Measurements from ENCODE around the gene GLIS1.

The GLIS1 gene

DNA sequence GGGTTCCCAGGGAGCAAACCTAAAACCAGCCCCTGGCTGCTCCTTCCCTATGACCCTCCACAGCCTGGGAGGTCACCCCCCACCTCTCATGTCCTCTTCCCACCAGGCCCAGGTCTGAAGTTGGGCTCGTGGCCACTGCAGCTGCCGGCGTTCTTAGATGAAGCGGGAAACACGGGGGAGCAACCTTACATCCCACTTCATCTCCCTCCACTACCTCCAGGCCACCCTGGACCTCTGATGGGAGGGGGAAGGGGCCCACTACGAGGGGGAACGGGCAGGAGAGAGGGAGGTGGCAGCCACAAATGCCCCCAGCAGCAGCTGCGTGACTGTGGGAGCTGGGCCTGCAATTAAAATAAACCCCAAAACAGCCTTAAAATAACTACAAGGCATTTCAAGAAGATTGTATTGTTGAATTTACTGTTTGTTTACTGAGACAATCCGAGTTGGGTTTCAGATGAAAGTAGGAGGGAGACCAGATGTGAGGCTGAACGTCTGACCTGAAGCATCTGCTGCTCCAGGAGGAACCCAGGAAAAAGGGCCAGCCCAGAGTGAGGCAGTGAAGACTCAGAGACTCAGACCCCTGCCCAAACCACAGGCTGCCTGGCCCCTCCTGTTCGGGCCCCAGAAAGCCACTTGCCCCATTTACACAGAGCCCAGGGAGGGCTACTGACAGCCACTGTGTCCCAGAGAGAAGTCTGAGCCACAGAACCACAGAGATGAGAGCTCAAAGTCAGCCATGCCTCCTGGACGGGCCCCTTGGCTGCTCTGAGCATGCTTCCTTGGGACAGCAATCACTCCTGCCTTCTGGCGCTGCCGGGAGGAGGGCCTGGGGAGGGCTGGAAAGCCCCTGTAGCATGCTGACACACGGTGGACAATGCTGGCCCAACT is 59.8 kb downstream of the GLIS1 start:
- DNase-seq (ENCODE audit: low read depth in 2 of 2): no peak

DNA sequence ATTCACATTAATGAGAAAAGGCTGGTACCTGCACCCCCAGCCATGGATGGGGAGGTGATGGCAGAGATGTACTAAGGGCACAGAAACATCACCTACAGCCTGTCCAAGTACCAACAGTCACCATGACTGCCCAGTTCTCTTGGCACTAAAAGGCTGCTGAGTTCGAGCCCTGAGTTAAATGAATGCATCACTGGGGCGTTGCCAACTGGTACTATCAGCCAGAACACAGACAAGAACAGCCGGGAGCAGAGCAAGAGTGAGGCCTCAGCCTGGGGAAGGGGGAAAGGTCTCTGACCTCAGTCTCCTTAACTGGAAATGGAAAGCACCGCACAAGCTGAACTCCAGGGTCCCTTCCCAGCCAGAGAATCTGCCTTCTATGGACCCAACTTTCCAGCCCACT is 60.5 kb downstream of the GLIS1 start:
- no peak for DNase-seq (ENCODE audit: low read depth in 2 of 2)

DNA sequence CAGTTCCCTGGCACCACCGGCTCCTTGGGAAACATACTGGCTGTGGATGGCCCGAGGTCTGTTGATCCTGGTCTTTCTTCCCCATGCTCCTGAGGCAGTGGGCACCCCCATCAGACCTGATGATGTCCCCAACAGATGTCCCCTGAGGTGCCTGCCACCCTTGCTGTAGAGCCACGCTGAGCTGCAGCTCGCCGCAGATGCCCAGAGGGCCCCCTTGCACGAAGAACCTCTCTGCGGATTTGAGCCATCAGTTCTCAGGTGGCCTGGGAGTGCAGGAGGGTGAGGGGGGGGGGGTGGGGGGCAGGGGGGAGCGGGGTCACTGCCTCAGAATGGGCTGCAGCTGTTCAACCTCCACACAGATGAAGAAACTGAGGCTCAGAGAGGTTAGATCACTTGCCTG is 60.9 kb downstream of the GLIS1 start:
- DNase-seq (ENCODE audit: low read depth in 2 of 2): no peak

DNA sequence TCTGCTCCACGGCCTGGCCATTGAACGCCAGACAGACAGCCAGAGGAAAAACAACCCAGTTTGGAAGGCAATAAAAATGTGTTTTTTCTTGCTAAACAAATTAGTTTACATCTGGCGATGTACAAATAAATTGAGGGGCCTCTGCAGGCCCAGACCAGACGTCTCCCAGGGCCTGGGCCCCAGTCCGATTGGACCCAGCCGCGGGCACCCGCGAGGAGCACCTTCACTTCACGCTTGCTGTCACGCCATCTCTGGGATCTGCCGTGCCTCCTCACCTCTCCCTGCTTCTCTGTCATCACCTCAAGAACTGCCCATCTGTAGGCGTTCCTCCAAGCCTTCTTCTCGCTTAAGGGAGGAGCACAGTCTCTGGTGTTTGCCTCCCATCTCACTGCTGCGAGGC is 61.5 kb downstream of the GLIS1 start:
- DNase-seq (ENCODE audit: low read depth in 2 of 2): no peak

DNA sequence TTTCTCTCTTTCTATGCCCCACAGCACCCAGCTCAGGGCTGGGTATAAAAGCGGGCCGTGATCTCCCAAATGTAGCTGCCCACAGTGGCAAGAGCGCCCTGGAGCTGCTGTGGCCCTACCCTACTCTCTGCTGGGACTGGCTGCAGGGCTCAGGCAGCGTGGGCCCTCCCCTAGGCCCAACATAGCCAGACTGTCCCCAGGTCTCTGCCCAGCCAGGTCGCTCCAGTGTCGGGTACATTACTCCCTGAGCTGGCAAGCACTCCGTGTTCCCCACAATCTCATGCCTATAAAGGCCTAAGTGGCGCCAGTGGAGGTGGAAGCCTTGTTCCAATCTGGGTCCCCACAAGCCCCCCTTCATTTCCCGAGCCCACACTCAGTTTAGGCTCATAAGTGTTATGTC is 66.2 kb downstream of the GLIS1 start:
- DNase-seq (ENCODE audit: low read depth in 2 of 2): no peak

DNA sequence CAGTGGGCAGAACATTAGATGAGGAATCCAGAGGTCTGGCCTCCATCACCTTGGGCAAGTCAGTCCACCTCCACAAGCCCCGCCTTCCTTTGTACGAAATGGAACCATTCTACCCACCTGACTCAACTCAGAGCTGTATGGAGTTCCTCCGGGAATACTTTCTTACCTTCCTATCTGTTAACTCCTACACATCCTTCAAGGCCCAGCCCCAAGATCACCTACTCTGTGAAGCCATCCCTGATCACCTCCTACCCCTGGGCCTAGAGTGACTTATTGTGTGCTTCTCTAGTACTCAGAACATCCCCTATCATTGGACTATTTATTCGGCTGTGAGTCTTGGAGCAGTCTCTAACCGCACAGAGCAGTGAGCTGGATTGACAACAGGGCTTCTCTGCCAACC is 66.7 kb downstream of the GLIS1 start:
- DNase-seq (ENCODE audit: low read depth in 2 of 2): no peak

DNA sequence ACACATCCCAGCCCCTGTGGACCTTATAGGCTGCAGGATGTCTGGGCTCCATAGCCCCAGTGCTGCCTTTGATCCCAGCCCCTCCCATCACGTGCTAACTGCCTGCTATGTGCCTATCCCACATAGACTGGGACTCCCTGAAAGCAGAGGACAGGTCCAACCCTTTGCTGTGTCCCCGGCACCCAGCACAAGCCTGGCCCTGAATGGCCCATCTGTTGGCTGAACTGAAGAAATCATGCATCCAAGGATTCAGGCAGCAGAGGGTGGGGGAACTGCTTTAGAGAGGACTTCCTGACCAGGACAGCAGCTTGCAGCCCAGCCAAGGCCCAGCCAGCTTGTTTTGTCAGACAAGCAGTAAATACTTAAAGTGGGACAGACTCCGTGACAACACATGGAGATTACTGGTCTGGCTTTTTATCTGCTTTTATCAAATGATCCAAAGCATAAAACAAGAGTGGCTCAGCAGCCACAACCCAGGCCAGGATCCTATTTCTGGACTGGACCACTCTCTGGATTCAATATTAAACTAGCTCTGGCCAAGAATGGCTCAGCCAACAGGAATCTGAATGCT is 69.3 kb downstream of the GLIS1 start:
- DNase-seq (ENCODE audit: low read depth in 2 of 2): no peak

DNA sequence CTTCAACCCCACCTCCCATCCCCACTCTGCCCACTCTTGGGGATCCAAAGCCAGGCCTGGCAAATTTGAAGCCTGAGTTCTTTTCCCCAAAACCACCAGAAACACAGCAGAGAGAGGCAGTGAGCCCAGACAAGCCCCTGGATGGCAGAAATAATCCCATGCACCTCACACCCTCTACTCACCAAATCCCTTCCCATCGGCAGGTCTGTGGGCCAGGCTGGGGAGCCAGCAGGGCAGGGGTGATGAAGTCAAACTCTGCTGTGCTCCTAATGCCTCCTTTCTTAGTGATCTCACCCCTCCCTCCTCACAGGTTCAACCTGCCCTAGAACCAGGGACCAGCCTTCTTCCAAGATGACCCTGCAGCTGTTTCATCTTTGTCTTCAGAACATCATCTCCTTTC is 72.4 kb downstream of the GLIS1 start:
- no peak for DNase-seq (ENCODE audit: low read depth in 2 of 2)

DNA sequence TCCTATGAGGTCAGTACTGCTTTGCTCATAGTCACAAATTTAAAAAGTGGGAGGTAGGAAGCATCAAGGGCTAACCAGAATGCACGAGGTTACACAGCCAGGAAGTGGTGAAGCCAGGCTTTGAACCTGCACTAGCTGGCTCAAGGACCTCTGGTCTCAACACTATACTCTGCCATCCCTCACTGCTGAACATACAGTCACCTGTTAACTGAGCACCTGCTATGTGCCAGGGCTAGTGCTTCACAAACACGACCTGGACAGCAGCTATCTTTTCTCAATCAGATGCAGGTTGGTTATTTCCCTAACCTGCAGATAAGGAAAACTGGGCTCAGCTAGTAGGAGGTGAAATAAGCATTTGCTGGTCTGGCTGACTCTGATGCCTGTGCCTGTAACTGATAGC is 73.0 kb downstream of the GLIS1 start:
- no peak for DNase-seq (ENCODE audit: low read depth in 2 of 2)

DNA sequence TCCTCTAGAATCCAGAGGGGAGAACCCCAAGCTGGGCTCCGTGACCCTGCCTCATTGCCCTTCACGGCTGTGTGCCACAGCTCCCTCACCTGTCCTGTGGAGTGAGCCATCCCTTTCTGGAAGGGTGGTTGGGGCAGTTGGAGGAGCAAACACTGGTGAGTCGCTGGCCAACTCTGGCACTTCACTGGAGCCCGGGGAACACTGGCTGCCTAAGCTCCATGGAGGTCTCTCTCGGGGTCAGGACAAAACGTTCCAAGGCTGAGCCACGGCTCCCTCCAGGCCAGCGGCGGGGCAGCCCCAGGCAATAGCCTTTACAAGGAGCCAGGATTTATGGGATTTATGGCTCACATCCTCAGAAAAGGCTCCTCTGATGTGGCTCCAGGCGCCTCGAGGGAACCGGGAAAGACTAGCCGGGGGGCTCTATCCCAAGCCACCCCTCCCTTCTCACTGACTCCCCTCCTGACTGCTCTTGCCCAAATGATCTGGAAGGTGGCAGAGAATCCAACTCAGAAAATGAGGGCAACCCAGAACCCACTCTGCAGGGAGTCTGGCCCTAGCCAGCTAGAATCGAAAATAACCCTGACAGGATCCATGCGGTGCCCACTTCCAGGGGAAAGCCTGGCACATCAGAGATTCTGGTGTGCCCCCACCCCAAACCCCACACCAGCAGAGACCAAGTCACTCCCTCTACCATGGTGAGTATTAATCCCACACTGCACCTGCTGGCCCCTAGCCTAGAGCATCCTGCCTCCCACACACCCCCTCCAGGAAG is 75.2 kb downstream of the GLIS1 start:
- no peak for DNase-seq (ENCODE audit: low read depth in 2 of 2)

DNA sequence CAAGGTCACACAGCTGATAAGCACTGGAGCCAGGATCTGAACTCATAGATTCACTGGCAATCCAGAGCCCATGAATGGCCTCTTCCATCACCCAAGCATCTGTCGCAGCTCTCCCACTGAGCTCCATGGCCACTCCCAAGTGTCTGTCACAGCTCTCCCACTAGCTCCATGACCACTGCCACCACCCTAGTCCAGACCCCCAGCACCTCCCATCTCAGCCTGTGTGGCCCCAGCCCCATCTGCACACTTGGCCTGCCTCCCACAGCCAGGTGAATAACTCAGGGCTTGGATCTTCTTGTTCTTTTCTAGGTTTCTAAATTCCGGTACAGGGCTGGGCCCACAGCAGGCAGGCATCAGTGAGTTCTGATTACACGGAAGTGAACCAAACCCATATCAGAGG is 76.0 kb downstream of the GLIS1 start:
- no peak for DNase-seq (ENCODE audit: low read depth in 2 of 2)

DNA sequence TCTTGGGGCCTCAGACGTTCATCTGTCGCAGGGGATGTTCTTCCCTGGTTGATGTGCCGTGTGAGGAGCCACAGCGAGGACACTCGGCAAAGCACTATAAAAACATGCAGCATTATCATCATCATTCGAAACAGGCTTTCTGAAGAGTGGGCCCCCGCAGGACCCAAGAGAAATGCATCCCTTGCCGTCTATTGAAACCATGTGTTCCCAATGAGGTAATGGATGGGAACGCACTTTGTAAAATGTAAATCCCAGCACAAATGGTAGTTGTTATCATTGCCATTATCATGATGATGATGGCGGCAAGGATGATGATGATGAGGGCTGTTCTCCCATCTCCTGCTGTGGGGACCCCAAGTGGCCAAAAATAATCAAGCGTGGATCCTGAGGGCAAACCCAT is 76.8 kb downstream of the GLIS1 start:
- no peak for DNase-seq (ENCODE audit: low read depth in 2 of 2)

DNA sequence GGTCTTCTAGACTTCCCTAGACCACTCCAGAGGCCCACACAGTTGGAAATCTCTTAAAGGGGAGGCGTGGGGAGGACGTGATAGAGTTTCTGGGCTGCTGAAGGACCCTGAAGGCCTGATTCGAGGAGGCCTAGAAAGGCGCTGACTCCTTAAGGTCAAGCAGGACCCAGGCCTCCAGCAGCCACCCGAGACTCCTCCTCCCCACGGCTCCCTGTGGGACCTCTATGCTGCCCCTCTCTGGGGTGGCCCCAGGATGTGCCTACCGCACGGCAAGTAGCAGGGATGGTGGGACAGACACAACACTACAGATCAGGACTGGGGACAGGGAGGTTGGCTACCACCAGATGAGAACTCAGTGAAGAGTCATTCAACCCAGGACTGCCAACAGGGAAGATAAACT is 77.5 kb downstream of the GLIS1 start:
- no peak for DNase-seq (ENCODE audit: low read depth in 2 of 2)

DNA sequence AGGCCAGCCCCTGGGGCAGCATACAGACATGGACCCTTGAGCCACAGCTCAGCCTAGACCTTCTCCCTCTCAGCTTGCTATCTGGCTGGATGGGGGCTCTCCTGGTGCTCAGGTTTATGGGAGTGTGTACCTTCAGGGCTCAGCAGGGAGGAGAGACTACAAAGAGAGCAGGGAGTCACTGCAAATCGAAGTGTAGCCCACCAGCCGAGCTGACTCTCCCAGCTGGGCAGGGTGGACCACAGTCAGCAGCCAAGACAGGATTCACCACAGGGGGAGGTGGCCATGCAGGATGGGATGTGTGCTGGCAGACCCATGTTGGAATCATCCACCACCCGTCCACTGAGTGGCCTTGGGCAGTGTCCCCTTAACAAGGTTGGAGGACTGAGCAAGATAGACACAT is 78.3 kb downstream of the GLIS1 start:
- DNase-seq (ENCODE audit: low read depth in 2 of 2): no peak

DNA sequence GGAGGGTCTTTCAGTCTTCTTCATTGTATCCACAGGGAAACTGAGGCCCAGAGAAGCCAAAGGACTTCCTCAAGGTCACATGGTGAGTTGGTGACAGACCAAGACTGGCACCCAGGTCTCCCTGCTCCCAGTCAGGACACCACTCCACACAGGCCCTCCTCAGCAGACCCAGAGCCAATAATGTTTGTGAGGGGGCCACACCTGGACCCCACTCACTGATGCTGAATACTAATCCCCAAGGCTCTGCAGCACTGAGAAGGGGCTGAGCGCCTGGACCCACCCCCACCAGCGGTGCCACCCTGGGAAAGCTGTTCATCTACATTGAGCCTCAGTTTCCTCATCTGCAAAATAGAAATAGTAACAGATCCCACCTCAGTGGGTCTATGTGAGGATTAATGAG is 79.5 kb downstream of the GLIS1 start:
- DNase-seq (ENCODE audit: low read depth in 2 of 2): no peak

DNA sequence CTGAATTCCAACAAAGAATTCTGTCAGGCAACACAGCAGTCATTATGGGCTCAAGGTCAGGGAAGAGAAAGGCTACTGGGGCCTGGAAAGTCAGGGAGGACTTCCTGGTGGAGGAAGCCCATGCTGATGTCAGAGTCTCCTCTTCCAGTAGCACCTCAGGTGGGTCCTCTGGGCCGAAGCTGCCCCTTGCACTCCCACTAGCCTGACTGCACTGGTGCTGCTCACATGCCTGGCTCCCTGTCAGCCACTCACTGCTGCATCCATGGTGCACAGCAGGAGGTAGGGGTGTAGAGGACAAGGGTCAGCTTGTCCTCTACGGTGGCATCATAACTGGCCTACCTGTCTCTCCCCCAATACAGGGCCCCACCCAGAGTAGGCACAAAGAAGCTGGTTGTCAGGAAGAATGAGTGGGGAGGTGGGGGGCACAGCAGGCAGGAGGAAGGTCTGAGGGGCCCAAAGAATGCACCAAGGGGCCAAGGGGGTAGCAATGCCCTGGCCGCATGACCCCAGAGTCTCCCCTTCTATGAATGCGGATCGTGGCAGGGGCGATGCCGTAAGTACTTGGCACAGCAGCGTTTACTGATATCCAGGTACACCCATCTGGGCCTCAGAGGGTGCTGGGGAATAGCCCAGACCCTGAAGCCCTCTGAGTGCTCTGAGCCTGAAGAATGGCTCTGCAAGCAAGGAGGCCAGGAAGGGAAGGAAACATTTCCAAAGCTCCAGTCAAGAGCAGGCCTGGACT is 80.3 kb downstream of the GLIS1 start:
- DNase-seq (ENCODE audit: low read depth in 2 of 2): no peak

DNA sequence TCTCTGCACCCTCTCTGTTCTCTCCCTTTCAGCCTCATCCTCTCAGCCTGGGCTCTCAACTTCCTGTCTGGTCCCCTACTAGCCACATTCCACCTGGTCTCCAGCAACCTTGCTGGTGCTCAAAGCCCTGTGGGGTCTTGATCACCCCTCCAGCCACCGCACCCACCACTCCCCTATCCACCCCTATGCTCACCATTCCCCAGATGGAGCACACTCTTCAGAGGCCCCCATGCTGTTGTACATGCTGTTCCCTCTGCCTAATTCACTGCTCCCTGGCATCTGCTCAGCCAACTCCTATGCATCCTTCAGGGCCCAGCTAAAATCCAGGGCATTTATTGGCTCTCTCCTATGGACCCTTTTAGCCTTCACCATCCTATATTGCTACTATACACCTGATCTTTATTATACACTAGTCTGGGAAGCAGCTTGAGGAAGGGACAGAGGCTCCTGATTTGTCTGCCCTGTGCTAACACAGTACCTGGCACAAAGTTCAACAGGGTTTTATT is 81.0 kb downstream of the GLIS1 start:
- no peak for DNase-seq (ENCODE audit: low read depth in 2 of 2)

DNA sequence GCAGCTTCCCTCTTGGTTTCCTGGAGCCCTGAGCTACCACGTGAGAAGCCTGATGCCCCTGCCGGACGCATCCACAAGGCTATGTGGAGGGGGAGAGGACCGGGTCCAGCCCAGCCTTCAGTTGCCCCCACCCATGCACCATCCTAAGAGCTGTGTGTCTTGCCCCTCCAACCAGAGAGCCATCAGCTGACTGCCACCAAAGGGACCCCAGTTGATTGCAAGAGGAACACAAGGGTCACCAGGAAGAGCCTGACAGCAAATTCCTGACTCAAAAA is 81.5 kb downstream of the GLIS1 start:
- no peak for DNase-seq (ENCODE audit: low read depth in 2 of 2)

DNA sequence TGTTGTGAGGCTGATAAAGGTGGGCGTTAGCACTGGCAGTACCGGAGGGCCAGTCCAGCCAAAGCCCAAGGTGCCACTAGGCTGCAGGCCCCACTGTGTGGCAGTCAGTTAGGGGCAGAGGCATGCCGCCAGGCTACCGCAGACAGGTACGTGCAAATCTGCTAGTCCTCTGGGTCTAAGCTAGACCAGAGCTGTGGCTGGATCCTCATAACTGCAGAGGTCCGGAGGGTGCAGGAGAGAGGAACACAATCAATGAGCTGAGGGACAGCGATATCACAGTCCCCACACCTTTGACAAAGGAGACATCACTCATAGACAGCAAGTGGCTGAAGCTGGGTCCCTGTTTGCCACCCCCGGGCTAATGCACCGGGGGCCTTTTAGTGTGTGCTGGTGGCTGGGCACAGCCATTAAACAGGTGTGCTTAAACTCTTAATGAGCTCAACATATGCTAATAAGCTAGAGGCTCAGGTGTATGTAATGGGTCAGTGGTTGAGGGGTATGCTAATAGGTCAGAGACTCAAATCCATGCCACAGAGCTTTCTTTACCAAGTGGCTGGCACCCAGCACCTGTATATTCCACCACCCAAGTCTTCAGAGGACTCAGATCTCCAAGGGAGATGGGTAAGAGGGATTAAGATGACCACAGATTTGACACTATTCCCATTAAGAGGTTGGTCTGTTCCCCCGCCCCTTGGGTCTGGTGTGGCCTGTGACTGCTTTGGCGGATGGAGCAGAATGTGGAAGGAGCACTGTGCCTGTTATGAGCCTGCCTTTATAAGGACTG is 82.0 kb downstream of the GLIS1 start:
- DNase-seq (ENCODE audit: low read depth in 2 of 2): no peak

DNA sequence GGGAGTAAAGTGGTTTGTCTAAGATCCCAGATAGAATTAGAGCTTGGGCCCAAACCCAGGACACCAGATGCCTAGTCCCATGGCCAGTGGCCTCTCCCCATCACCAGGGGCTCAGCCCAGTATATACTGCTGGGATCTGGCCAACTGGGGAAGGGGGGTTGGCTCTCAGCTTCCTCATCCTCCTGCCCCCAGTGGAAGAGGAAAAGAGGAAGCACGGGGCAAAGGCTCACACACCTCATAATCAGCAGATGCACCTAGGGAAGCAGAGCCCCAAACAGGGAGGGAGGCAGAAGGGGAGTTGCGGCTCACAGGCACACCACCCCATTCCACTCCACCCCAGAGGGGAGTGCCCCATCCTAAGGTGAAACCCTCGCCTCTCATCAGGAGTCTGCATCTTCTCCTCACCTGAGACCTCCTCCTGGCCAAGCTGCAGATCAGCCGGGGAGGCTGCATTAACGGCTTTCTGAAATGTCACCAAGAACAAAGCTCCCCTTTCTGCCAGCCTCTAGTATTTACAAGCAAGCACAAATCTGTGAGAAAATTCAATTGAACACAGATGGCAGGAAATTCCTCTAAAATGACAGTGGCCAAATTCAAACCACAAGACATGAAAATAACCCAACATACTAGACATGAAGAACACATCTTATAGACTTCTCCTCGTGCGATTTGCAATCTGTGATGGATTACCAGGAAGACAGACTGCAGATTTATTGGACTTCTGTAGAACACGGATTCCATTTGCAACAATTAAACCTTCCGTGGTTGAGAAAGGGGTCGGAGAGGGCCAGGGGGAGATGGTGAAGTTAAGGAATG is 82.8 kb downstream of the GLIS1 start:
- no peak for DNase-seq (ENCODE audit: low read depth in 2 of 2)

All from stimulated activated CD4-positive, alpha-beta T cell treated with anti-CD3 and anti-CD28 coated beads, Interleukin-1b, Interleukin-23, amount 100 ng/mL, for 1 hour (primary cell).